IPS DF 4.7 (cell line): ENCODE data around the gene BBIP1.
A peak's percentile ranks its signal among the peaks of the same experiment; 100 is the strongest.
"Not testable (repeated sequence)": the region's sequence is repeated elsewhere in the genome, so short reads cannot be mapped to it uniquely, and the experiment has no call there.

ENCODE experiments used
- DNase-seq: peaks from one replicate; pipeline ENCODE4 v3.0.0-alpha.2; 2013; ENCODE audit warnings: low spot score; ENCODE audit errors: extremely low read depth

BBIP1 gene

GRCh38 chr10:110885932-110886674 lies 32.9 kb downstream of the BBIP1 start:
- DNase-seq, result no peak

- no peak for DNase-seq
These were observed 35.1 kb downstream of the BBIP1 start for GRCh38 chr10:110883924-110884323.

GRCh38 chr10:110881905-110882304 lies 37.1 kb downstream of the BBIP1 start:
- DNase-seq, result no peak

- DNase-seq, result no peak
These were observed 37.7 kb downstream of the BBIP1 start for GRCh38 chr10:110881247-110881646.

GRCh38 chr10:110880012-110880411 lies 39.0 kb downstream of the BBIP1 start:
- no peak for DNase-seq

GRCh38 chr10:110876788-110877187 lies 42.2 kb downstream of the BBIP1 start:
- no peak for DNase-seq

- no peak for DNase-seq
These were observed 43.0 kb downstream of the BBIP1 start for GRCh38 chr10:110876000-110876399.

GRCh38 chr10:110873951-110874350 lies 45.0 kb downstream of the BBIP1 start:
- no peak for DNase-seq

GRCh38 chr10:110872984-110873923 lies 45.7 kb downstream of the BBIP1 start:
- no peak for DNase-seq

- no peak for DNase-seq
These were observed 46.6 kb downstream of the BBIP1 start for GRCh38 chr10:110872145-110872983.

- DNase-seq, result peak; percentile 89
These were observed 47.5 kb downstream of the BBIP1 start, which contains the start of gene PDCD4 for GRCh38 chr10:110871298-110872084. Gene PDCD4, plus strand, starts transcription at chr10:110871928. Its CDS starts 4,100 bp downstream, at chr10:110876028.

- DNase-seq, result no peak
These were observed 48.1 kb downstream of the BBIP1 start for GRCh38 chr10:110870823-110871297.

- no peak for DNase-seq
These were observed 50.0 kb downstream of the BBIP1 start for GRCh38 chr10:110868981-110869380.

GRCh38 chr10:110867807-110868465 lies 51.0 kb downstream of the BBIP1 start:
- no peak for DNase-seq

GRCh38 chr10:110867011-110867806 lies 51.8 kb downstream of the BBIP1 start:
- not testable (repeated sequence) for DNase-seq

- DNase-seq, result no peak
These were observed 53.0 kb downstream of the BBIP1 start for GRCh38 chr10:110865809-110866482.

- DNase-seq, result no peak
These were observed 53.7 kb downstream of the BBIP1 start for GRCh38 chr10:110865186-110865808.

GRCh38 chr10:110864662-110865140 lies 54.3 kb downstream of the BBIP1 start:
- DNase-seq, result no peak
